SK-N-MC (cell line): Measurements from ENCODE around the gene LAIR1.

Source experiments
- EZH2 ChIP-seq: fragments of 200-600 bp; sonication (generic); IDR thresholded peaks from one replicate; pipeline ENCODE4 v1.6.1; 2017; ENCODE audit warnings: antibody characterized with exemption
- POLR2AphosphoS5 ChIP-seq: IDR thresholded peaks from 2 replicates; pipeline ENCODE4 v1.6.1; 2012; ENCODE audit warnings: mild to moderate bottlenecking, low read depth, low read length, borderline replicate concordance

GRCh38 chr19:54364775-54365257 lies at the start of gene LAIR1:
- TF ChIP-seq EZH2, result no peak
- no peak for TF ChIP-seq POLR2AphosphoS5
